Hair follicular keratinocyte (primary cell): ENCODE results near the gene TOR1A. TPM values are rescaled to one million over a fixed set of nuclear protein-coding genes. Genes with fewer than 3 reads are reported as not detected.

Experiments used
- total RNA-seq: library from RNA; depleted of rRNA; stranded (reverse); fragments of >200 nt; gene quantifications from 2 replicates; pipeline ENCODE4 v1.2.3, GENCODE V29; 2015

Gene TOR1A
- total RNA-seq = 45.7 and 54.8 TPM in 2 replicates

GRCh38 chr9:129823935-129824601, at the start of gene TOR1A:
TSS of gene TOR1A (minus strand) at chr9:129824136. CDS start at chr9:129824085, 51 bp downstream.

GRCh38 chr9:129835128-129835859, 11.4 kb upstream of the TOR1A start, which contains the start of the genes C9orf78 and USP20:
TSS of gene C9orf78 (minus strand) at chr9:129835275. CDS start at chr9:129835221, 54 bp downstream.
TSS of gene USP20 (plus strand) at chr9:129835458. CDS start at chr9:129852556, 17,098 bp downstream.

GRCh38 chr9:129802833-129803675, 20.9 kb downstream of the TOR1A start, which contains the start of gene TOR1B:
TSS of gene TOR1B (plus strand) at chr9:129803184. CDS start at chr9:129803213, 29 bp downstream.

Other genes starting within 250 kb of the TOR1A start
- gene C9orf50, start 203.0 kb downstream of the TOR1A start, total RNA-seq = not detected in 2 replicates
- gene NTMT1, start 198.0 kb downstream of the TOR1A start, total RNA-seq = 38.3 and 73.1 TPM in 2 replicates
- 25.4 and 28.5 TPM in 2 replicates for gene ASB6, start 182.0 kb downstream of the TOR1A start, total RNA-seq
- not detected in 2 replicates for gene PRRX2, start 158.5 kb downstream of the TOR1A start, total RNA-seq
- 0.70 and 6.2 TPM in 2 replicates for gene PTGES, start 71.1 kb downstream of the TOR1A start, total RNA-seq
- 26.2 and 29.1 TPM in 2 replicates for gene TOR1B, start 21.0 kb downstream of the TOR1A start, total RNA-seq
- gene C9orf78, start 11.1 kb upstream of the TOR1A start, total RNA-seq = 25.4 and 48.2 TPM in 2 replicates
- gene USP20, start 11.3 kb upstream of the TOR1A start, total RNA-seq = 9.2 and 9.8 TPM in 2 replicates
- 7.1 and 13.3 TPM in 2 replicates for gene FNBP1, start 219.1 kb upstream of the TOR1A start, total RNA-seq
- 15.7 and 20.2 TPM in 2 replicates for gene GPR107, start 229.8 kb upstream of the TOR1A start, total RNA-seq